Measurements from ENCODE around the gene LIMCH1.
"Not testable (repeated sequence)": the region's sequence is repeated elsewhere in the genome, so short reads cannot be mapped to it uniquely, and the experiment has no call there.

LIMCH1 gene

DNA sequence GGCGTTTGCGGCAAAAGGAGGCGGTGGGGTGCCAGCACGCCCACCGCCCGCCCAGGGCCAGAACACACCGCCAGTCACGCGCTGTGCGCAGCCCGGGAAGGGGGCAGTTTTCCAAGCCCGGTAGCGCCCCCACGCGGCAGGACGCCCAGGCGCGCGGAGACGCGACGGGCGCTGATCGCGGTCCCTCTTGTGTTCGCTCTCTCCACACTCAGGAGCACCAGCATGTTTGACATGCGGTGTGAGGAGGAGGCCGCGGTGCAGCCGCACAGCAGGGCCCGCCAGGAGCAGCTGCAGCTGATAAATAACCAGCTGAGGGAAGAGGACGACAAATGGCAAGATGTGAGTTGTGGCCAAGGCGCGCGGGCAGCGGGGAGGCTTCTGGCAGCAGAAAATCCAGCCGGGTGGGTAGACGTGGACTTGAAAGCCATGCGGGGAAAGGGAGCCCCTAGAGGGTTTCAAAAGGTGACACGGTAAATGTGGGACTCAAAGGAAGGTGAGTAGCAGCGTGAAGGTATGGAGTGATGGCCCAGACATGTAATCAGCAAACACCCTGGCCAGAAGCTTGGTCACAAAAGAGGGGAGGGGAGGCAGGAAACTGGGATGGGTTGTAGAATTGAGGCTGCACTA, 106.4 kb downstream of the LIMCH1 start:
- DNase-seq (ENCODE audit: low read depth in 2 of 2) = no peak

DNA sequence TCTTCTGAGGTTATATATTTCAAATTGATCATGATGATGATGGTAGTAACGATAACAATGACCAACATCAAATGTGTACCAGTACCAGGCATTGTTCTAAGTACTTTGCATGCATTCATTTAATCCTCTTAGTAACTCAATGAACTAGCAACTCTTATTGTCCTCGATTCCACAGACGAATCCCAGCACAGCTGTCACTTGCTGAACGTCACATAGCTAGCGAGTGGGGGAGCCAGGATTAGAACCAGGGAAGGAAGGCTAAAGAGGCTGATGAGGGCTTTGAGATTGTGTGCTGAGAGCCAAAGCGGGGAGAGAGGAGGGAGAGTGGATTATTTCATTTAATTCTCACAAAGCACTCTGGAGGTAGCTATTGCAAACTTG, 106.9 kb downstream of the LIMCH1 start:
- DNase-seq (ENCODE audit: low read depth in 2 of 2) = no peak

DNA sequence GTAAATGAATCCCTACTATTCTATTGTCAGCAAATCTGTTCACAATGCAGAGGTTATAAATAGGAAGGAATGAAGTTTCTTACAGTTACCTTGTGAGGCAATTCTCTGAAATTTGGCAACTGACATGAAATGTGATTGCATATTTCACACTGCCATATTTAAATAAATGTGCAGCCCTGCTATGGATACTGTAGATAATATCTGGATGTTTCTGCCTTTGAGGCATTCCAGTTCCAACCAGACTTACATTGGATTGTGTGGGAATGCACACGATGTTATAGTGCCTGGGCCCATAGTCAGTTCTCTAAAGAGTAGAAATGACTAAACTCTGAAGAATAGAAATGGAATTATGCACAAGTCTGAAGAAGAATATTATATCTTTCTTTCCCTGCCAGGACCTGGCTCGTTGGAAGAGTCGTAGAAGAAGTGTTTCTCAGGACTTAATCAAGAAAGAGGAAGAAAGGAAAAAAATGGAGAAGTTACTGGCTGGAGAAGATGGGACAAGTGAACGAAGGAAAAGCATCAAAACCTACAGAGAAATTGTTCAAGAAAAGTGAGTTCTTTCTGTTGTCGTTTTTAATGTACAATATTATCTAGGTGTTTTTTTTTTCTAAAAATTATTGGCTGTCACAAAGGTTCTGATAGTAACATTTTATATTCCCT, 107.9 kb downstream of the LIMCH1 start:
- no peak for DNase-seq (ENCODE audit: low read depth in 2 of 2)

DNA sequence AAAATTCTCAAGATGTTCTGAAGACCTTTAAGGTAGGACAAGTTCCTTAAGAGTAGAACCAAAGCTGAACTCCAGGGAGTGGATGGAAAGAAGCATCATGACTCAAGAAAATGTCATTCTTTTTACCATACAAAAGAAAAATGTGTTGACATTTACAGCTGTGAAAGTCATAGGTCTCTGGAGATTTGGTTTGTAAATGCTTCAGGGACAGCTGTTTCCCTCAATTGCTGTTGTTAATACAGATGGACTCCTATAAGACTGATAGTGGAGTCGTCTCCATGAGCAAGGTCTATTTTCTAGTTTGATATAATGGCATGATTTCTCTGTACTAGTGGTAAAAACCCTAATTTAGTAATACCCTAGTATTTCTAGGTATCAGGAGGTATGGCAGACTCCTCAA, 108.9 kb downstream of the LIMCH1 start:
- no peak for DNase-seq (ENCODE audit: low read depth in 2 of 2)

DNA sequence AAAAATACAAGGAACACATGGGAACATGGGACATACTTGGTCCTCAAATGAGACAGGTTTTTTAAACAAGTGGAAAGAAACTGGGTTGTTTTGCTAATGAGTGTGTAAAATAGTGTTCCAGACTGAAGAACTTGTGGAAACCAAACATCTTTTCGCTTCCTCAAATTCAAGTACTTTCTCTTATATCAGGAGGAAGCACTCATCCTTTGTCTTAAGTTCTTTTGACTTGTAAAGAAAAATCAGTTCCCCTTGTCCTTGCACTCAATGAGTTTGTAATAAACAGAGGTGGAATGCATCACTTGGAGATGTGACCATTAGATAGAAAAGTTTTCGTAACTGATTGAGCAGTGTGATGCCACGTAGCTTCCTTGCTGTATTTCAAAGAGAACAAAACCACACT, 109.4 kb downstream of the LIMCH1 start:
- DNase-seq (ENCODE audit: low read depth in 2 of 2) = no peak

DNA sequence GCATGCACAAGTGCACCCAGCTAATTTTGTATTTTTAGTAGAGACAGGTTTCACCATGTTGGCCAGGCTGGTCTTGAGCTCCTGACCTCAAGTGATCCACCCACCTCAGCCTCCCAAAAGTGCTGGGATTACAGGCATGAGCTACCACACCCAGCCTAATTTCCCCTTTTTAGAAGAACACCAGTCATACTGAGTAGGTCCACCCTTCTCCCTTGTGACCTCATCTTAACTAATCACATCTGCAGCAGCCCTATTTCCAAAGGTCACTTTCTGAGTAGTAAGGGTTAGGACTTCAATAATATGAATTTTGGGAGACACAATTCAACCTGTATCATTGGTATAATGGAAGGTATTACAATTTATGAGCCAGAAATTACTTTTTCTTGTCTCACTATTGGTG, 113.2 kb downstream of the LIMCH1 start:
- DNase-seq (ENCODE audit: low read depth in 2 of 2) = not testable (repeated sequence)

DNA sequence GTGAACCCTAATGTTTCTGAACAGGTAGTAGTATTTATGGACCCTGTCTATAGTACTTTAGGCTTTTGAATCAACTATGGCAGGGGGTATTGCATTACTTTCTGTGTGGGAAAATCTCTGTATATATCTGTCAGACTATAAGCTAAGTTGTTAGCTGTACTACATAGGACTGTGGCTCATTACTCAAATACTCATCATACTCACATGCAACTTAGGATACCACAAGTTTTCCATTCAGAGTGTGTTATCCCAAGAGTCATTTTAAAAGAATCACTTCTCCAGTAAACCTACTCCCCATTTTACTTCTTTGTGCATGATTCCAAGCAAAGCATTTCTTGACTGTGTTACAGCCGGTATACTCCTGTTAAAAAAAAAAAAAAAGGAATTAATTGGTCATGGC, 115.0 kb downstream of the LIMCH1 start:
- DNase-seq (ENCODE audit: low read depth in 2 of 2) = no peak

DNA sequence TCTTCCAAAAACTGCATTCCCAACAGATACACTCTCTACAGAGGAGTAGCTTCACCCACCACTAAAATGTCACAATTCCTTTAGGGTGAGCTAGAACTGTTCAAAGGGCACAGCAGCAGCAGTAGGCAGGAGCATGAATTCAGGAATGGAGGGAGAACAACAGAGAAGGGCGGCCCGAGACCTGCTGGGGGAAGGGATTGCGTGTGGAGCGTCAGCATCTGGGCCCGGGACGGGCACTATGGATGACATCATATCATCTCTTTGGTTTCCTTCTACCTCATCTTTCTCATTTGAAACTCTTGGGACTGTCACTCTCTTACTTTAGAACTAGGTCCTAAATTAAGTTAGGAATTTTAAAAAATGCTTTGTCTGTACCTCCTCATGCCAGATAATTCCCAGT, 115.6 kb downstream of the LIMCH1 start:
- DNase-seq (ENCODE audit: low read depth in 2 of 2) = no peak

DNA sequence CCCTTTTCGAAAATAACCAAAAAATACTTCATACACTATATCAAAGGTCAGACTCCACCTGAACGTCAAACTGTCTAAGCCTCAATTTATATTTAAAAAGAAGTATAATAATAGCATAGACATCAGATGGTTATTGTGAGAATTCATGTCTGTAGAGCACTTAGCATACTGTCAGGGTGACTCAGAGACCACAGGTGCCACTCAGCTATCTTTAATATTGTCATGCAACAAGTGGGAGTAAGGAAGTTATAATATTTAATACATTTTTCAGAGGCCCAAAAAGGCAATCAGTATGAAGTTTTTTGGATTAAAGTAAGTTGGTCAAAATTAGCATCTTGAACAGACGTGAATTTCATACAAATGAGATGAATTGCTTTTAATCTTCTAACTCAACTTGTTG, 117.2 kb downstream of the LIMCH1 start:
- DNase-seq (ENCODE audit: low read depth in 2 of 2) = no peak

DNA sequence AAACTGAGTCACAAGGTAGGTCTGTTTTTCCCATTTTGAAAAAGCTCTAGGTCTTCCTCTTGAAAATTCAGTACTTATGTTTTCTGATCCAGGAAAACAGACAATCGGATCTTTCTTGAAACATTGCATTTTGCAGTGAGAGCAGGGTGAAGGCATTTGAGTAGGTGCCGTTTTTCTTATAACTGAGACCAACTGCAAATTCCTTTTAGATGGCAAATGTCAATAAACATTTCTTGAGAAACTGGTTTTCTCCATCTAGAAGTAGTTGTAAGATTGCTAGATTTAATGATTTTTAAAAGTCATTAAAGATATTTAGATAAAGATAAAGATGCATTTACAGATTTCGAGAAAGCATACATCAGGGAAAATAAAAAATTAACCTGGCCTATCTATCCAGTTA, 118.1 kb downstream of the LIMCH1 start:
- DNase-seq (ENCODE audit: low read depth in 2 of 2) = no peak

DNA sequence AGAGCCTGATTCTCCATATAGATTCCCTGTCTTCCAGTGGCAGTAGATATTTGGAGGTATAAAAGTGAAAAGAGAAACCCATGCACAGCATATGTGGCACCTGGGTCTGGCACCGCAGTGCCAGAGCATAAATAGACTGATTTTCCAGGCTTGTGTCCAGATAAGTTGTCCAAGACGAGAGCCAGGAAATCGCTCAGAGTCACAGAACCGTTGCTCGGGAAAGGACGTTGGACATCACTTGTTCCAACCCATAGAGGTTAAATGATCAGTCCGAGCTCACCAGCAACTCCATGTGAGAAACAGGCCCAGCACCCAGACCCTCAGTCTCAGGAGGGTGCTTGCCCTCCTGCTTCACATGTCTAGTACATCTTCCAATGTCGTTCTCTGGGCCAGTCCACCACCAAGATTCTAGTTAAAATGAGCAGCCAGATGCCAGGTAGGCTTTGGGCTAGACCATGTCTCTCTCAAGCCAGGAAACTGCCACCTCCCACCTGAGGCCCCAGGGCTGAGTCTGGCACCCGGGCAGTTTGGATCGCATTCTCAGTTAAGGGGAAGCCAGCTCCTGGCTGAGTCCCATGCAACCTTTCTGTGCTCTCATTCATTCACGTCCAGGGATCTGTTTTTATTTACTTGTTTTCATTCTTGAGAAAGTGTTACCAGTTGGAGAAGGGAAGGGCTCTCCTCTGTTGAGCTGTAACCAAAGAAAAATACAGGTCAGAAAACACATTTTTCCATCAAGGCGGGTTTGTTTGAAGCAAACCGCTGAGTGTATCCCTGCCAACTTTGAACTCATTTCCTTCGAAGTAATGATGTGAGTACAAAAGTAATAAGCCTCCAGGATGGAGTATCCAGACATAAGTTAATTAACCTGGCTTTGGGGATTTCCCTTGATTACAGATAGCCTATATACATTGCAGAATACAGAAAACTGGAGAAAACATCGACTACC, 118.9 kb downstream of the LIMCH1 start:
- no peak for DNase-seq (ENCODE audit: low read depth in 2 of 2)

DNA sequence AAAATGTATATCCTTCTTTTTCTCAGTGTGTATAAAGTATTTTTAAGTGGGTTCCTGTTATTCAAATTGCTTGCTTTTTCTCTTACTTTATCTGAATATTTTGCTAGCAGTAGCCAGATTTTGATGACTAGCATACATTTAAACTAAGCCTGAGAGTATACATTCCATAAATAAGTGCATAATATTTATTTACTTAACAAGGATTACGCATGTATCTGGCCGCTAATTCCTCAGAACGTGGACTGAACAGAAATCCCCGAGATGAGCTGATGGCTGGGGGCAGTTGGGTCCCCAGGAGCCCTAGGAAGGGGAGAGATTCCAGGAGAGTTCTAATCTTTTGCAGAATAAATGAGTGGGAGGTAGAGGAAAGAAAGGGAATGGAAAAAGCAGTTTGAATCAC, 119.6 kb downstream of the LIMCH1 start:
- no peak for DNase-seq (ENCODE audit: low read depth in 2 of 2)

DNA sequence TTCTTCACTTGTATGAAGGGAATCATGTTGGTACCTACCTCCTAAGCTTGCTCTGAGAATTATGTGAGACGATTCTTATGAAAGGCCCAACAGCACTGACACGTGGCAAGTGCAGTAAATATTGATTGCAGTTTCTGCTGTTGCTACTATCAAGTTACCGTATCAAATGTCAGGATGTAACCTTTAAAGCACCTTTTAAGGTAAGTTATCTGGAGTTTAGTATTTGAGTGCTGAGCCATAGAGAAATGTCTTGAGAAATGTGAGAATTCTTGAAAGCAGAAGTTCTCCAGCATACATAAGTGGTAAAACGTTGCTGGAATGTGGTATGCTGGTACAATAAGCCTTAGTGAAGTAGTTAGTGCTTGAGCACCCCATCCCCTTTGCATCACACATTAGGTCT, 120.2 kb downstream of the LIMCH1 start:
- no peak for DNase-seq (ENCODE audit: low read depth in 2 of 2)

DNA sequence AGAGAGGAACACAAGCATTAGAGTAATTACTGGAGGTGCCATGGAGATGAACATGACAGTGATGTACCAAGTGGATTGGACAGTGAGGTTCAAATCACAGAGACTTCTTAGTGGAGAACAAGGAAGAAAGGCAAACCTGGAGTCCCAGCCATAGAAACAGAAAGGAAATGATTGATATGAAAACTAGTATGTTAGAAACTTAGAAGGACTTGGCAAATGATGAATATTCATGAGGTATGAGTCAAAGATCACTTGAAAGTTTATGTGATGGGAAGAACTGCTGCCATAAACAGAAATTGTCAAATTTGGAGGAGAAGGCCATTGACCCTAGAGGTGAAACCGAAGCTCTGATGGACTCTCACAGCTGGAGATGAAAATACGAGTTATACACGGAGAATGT, 122.4 kb downstream of the LIMCH1 start:
- DNase-seq (ENCODE audit: low read depth in 2 of 2) = no peak

DNA sequence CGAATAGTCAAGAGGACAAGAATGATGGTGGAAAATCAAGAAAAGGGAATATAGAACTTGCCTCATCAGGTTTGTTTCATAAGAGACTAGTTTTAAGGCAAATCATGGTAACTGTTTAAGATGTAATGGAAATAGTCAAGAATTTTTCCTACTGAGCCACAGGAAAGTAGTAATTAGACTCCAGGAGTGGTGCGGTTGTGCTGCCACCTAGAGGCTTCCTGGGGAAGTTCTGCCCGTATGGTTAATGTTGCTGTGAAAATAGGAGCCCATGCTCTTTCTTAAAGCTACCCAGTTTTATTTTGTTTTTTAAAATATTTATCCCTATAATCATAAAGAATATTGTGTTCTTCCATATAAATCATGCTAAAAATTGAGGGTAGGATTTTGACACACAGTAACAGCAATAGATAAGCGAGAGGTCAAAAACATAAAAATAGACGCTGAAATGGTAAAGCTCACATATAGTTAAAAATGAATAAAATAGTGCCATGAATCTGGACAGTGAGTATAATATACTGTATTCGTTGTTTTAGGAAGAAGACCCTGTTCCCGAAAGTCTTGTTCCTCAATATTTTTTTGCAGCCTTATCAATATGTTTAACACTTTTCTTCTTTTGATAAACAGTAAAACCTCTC, 123.6 kb downstream of the LIMCH1 start:
- no peak for DNase-seq (ENCODE audit: low read depth in 2 of 2)

DNA sequence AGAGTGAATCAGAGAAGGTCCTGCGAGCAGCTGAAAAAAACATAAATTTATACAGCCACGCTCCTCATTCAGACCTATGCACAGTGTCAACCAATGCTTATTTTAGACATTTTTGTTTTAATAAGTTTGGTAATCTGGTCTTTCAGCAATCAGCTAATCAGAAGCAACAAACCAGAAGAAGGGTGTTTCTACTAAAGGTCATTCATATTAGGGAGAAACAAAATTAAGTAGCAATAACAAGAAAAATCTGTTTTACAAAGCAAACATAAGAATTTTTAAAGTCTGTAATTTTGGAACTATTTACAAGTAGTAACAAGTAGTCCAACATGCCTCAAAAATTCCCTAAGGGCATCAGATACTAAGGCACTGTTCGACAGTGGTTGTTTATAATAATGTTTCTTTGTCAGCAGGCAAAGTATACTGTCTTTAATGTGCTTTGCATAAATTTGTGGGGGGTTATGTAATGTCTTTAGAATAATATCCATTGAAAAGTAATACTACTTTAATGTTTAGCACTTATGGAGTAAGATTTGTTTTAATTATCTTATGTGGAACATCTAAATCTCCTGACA, 127.8 kb downstream of the LIMCH1 start:
- DNase-seq (ENCODE audit: low read depth in 2 of 2) = no peak

DNA sequence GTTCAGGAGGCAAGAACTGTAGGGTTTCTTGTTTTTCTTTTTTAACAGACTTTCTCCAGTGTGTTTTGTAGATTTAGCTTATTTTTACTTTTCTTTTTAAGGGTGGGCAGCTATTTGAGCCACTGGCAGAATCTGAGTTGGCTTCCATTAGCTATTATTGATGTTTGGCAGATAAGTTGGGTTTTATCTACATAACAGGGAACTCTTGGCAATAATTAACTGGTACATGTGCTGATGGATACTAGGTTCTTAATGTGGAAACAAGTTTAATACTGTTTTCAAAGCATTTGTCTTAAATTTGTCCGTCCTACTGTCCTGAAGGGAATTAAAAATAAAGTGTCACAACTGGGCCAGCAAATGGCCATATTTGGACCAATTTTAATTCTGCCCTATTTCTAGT, 130.1 kb downstream of the LIMCH1 start:
- DNase-seq (ENCODE audit: low read depth in 2 of 2) = no peak

DNA sequence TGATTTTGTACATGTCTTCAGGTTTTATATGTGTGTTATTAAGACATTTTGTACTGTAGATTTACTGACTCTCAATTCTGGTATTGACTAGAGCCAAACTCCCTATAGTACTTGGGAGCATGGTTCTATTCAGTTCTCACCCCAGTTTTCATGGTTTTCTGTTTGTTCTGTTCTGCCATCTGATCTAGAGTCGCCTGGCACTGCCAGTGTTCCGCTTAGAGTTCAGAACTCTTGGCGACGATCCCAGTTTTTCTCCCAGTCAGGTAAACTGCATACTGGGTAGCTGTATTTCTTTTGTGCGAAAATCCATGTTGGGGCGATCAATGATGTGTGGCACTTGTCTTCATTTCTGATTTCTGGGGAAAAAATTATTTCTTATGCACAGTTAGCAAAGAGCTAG, 132.6 kb downstream of the LIMCH1 start:
- DNase-seq (ENCODE audit: low read depth in 2 of 2) = no peak

DNA sequence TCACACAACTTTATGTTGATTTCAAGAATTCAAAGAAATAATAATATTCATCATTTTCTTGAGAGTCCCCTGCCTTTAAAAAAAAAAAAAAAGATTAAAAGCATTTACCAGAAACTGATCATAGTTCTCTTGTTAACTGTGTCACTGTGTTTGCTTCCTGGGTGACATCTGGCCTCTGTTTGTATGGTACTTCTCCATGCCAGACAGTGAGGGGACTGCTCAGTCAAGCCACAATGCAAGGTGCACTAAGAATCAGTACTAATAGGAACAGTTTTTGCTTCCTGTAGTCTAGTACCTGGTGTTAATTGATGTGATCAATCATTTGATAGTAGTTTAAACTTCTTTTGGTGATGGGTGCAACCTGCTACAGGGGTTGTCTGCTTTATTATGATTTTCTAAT, 133.0 kb downstream of the LIMCH1 start:
- DNase-seq (ENCODE audit: low read depth in 2 of 2) = no peak

DNA sequence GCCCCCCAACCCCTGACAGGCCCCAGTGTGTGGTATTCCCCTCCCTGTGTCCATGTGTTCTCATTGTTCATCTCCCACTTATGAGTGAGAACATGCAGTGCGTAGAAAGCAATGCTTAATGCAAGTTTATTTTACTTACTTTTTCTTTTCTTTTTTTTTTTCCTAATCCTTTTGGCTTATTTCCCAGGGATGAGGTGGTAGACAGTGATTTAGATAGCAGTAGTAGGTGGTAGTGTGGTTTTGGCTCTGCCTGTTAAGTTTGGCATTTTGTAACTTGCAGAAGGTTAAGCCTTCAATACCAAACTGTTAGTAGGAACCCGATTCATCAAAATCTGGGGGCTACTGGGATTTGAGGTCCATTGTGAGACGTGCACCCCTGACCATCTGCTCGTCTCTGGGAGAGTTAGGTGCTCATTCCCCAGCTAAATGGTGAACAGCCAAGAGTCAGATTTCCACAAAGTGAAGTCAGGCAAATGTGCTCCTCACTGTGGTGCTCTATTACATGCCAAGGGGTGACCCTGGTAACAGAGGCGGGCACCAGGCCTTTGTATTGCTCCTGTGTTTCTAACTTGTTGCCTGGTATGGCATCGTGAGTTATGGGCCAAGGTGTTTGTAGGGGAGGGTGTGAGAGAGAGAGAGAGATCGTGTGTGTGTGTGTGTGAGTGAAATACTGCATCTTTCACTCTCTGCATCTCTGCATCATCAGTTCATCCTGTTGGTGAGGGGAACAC, 140.3 kb downstream of the LIMCH1 start:
- no peak for DNase-seq (ENCODE audit: low read depth in 2 of 2)

DNA sequence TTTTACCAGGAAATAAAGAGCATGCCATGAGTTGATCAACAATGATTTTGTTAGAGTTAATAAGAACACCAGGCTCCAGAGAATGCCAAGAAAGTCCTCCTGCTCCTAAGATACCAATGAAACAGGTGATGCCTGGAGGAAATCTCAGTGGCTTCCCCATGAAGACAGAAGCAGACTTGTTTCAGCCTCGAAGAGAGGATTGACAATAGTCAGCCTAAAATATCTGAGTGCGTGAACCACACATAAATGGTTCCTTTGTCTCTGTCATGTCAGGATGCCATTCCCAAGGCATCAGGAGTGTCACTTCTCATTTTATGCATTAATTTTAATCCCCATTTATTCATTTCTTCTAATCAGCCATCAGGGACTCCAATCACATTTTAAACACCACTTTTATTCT, 141.0 kb downstream of the LIMCH1 start:
- DNase-seq (ENCODE audit: low read depth in 2 of 2) = no peak

All from stimulated activated CD8-positive, alpha-beta memory T cell treated with anti-CD3 and anti-CD28 coated beads, Interleukin-7, amount 100 ng/mL, for 4 hours (primary cell).